ENCODE results near the gene SDK1.

Gene SDK1

DNA sequence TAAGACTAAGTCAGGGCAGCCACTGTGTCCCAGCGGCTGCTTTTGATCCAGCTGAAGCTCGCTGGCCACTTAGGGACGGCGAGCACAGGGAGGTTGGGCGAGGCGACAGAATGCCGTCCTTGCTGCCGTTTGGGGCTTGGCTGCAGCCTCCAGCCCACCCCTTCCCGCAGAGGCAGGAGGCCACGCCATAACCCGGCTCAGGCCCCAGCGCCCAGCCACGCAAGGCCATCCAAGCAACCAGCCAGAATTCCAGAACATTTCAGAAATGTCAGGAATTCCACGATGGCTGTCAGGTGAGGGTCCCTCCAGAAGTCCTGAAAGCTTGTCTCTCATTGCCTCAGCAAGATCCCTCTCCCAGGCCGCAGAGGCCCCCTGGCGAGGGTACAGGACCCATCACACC lies 901.9 kb downstream of the SDK1 start:
- Histone ChIP-seq H2BK5ac (ENCODE audit: low read length) (no peak overlapping the region), H3K14ac (ENCODE audit: low read length) (no peak overlapping the region), H3K9ac (ENCODE audit: low read depth, low read length, poor library complexity) (no peak overlapping the region), H3K18ac (ENCODE audit: low read length) (peak overlapping the region; percentile 77), H3K4me3 (ENCODE audit: low read length in 2 of 2) (no peak overlapping the region), H3K4me1 (ENCODE audit: control insufficient read depth in 2 of 2, insufficient read depth in 1 of 2, low read depth in 1 of 2, low read length in 2 of 2) (peaks cover 4 to 8% of the 10 kb centered on the region in 2 donors), H3K4me2 (ENCODE audit: insufficient read depth, low read length, poor library complexity, severe bottlenecking) (no peak overlapping the region), H3K79me1 (ENCODE audit: low read depth, low read length) (no peaks in the 10 kb centered on the region), H2AK5ac (ENCODE audit: low read depth, low read length) (peak overlapping the region; percentile 34), H3K27ac (replicated peaks; ENCODE audit: low read length) (peak overlapping the region; percentile 26), H3K36me3 (replicated peaks in 1 of 2; ENCODE audit: control insufficient read depth in 2 of 2, insufficient read depth in 2 of 2, low read length in 2 of 2) (no peaks in the 10 kb centered on the region), H4K91ac (ENCODE audit: low read depth, low read length, poor library complexity) (no peak overlapping the region), H2AFZ (ENCODE audit: low read length) (no peak overlapping the region), H3K23ac (ENCODE audit: low read depth, low read length, poor library complexity) (no peak overlapping the region), H2BK120ac (ENCODE audit: low read depth, low read length) (no peak overlapping the region), H4K8ac (ENCODE audit: low read depth, low read length) (peak overlapping the region; percentile 57), H3K4ac (ENCODE audit: low read length) (no peak overlapping the region), H2BK15ac (ENCODE audit: low read length) (no peak overlapping the region), H3K9me3 (replicated peaks in 1 of 2; ENCODE audit: control insufficient read depth in 2 of 2, insufficient read depth in 1 of 2, low read depth in 1 of 2, low read length in 2 of 2) (no peaks in the 10 kb centered on the region), H3K27me3 (ENCODE audit: control insufficient read depth in 3 of 3, insufficient read depth in 3 of 3, low read depth in 1 of 3, low read length in 3 of 3) (no peaks in the 10 kb centered on the region), H2BK12ac (ENCODE audit: low read length) (peak overlapping the region; percentile 78)
- no peak for DNase-seq (ENCODE audit: low spot score)
- no CpG with 5 or more reads among the region's 16 CpGs for WGBS, 2 donors (ENCODE audit: extremely low coverage in 2 of 2, insufficient read length in 2 of 2, insufficient replicate concordance in 1 of 2)

DNA sequence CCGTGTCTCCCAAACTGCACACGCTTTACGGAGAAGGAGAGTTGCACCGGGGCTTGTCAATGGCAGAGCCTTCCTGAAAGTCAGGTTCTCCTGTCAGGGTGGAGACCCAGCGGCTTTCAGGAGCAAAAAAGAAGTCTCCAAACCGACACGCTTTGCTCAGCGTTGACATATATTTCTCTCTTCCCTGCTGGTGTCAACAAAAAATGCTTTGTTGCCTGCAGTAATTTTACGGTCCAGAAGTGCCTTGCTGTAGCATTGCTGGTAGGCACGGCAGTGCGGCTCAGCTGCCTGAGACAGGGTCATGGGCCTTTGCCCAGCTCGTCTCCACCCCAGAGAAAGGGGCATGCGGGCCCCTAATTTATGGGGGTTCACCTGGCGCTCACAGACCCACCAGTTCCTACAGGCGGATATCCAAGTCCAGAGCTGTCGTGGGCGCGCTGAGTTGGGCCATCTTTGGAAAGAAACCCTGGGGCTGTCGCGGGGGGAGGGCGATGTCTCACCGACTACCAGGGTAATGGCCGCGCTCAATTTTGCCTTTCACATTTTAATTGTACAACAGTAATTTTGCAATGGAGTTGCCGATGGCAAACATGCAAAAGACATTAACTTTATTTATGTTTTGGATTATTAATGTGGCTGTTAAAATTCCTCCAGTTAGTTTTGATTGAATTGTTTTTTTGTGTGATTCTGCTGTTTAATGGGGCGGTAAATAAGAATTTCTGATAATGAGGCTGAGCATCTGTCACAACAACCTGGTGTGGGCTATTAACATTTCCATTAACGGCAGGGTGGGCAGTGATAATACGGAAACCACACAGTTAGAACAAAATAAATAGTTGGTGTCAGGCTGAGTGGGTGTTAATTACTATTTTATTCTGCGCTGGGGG lies 902.8 kb downstream of the SDK1 start:
- Histone ChIP-seq H2AK5ac (ENCODE audit: low read depth, low read length) (no peak overlapping the region), H3K4me1 (ENCODE audit: control insufficient read depth in 2 of 2, insufficient read depth in 1 of 2, low read depth in 1 of 2, low read length in 2 of 2) (peaks cover 4 to 8% of the 10 kb centered on the region in 2 donors), H2AFZ (ENCODE audit: low read length) (no peak overlapping the region), H3K4me3 (ENCODE audit: low read length in 2 of 2) (no peak overlapping the region), H2BK12ac (ENCODE audit: low read length) (no peak overlapping the region), H4K8ac (ENCODE audit: low read depth, low read length) (no peak overlapping the region), H3K27ac (replicated peaks; ENCODE audit: low read length) (no peak overlapping the region), H3K14ac (ENCODE audit: low read length) (no peak overlapping the region), H3K79me1 (ENCODE audit: low read depth, low read length) (no peaks in the 10 kb centered on the region), H2BK15ac (ENCODE audit: low read length) (no peak overlapping the region), H3K36me3 (replicated peaks in 1 of 2; ENCODE audit: control insufficient read depth in 2 of 2, insufficient read depth in 2 of 2, low read length in 2 of 2) (no peaks in the 10 kb centered on the region), H4K91ac (ENCODE audit: low read depth, low read length, poor library complexity) (no peak overlapping the region), H3K4ac (ENCODE audit: low read length) (no peak overlapping the region), H3K27me3 (ENCODE audit: control insufficient read depth in 3 of 3, insufficient read depth in 3 of 3, low read depth in 1 of 3, low read length in 3 of 3) (no peaks in the 10 kb centered on the region), H2BK120ac (ENCODE audit: low read depth, low read length) (no peak overlapping the region), H3K9ac (ENCODE audit: low read depth, low read length, poor library complexity) (no peak overlapping the region), H3K9me3 (replicated peaks in 1 of 2; ENCODE audit: control insufficient read depth in 2 of 2, insufficient read depth in 1 of 2, low read depth in 1 of 2, low read length in 2 of 2) (no peaks in the 10 kb centered on the region), H3K23ac (ENCODE audit: low read depth, low read length, poor library complexity) (peak overlapping the region; percentile 32), H3K4me2 (ENCODE audit: insufficient read depth, low read length, poor library complexity, severe bottlenecking) (no peak overlapping the region), H2BK5ac (ENCODE audit: low read length) (no peak overlapping the region), H3K18ac (ENCODE audit: low read length) (peak overlapping the region; percentile 25)
- no CpG with 5 or more reads among the region's 29 CpGs for WGBS, 2 donors (ENCODE audit: extremely low coverage in 2 of 2, insufficient read length in 2 of 2, insufficient replicate concordance in 1 of 2)
- DNase-seq (ENCODE audit: low spot score), result no peak

DNA sequence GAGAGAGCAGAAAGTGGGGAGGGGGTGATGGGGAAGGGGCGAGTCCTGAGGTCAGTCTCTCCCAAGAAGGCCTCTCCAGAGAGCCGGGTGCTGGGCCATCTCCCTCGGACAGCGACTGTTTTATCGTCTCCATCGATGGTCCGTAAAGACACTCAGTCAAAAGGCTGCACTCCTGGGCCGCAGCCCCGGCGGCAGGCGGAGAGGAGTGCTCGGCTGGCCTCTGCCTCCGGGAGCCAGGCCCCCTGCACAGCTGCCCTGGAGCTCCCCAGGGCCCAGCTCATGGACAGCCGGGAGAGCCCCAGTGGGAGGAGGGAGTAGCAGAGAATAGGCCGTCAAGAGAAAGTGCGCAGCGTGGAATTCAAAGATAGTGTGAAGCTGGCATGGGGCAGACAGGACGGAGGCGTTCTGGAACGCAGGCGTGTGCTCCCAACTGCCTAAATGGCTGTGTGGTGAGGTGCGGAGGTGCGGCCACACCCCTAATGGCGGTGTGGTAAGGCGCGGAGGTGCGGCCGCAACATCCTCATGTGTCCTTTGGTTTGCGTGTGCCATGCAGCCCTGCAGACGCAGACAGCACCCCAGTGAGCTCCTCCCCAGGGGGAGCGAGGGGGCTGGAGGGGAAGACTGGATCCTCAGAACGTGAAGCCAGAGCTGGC lies 903.6 kb downstream of the SDK1 start:
- Histone ChIP-seq H2AFZ (ENCODE audit: low read length) (no peak overlapping the region), H3K27ac (replicated peaks; ENCODE audit: low read length) (no peak overlapping the region), H3K23ac (ENCODE audit: low read depth, low read length, poor library complexity) (no peak overlapping the region), H3K36me3 (replicated peaks in 1 of 2; ENCODE audit: control insufficient read depth in 2 of 2, insufficient read depth in 2 of 2, low read length in 2 of 2) (no peaks in the 10 kb centered on the region), H3K9ac (ENCODE audit: low read depth, low read length, poor library complexity) (no peak overlapping the region), H2BK120ac (ENCODE audit: low read depth, low read length) (no peak overlapping the region), H2BK15ac (ENCODE audit: low read length) (no peak overlapping the region), H2AK5ac (ENCODE audit: low read depth, low read length) (peak overlapping the region; percentile 8), H4K91ac (ENCODE audit: low read depth, low read length, poor library complexity) (no peak overlapping the region), H3K4me2 (ENCODE audit: insufficient read depth, low read length, poor library complexity, severe bottlenecking) (no peak overlapping the region), H3K4ac (ENCODE audit: low read length) (no peak overlapping the region), H3K4me1 (ENCODE audit: control insufficient read depth in 2 of 2, insufficient read depth in 1 of 2, low read depth in 1 of 2, low read length in 2 of 2) (peaks cover 4 to 8% of the 10 kb centered on the region in 2 donors), H3K9me3 (replicated peaks in 1 of 2; ENCODE audit: control insufficient read depth in 2 of 2, insufficient read depth in 1 of 2, low read depth in 1 of 2, low read length in 2 of 2) (no peaks in the 10 kb centered on the region), H2BK5ac (ENCODE audit: low read length) (no peak overlapping the region), H3K18ac (ENCODE audit: low read length) (peak overlapping the region; percentile 49), H3K79me1 (ENCODE audit: low read depth, low read length) (no peaks in the 10 kb centered on the region), H2BK12ac (ENCODE audit: low read length) (no peak overlapping the region), H3K27me3 (ENCODE audit: control insufficient read depth in 3 of 3, insufficient read depth in 3 of 3, low read depth in 1 of 3, low read length in 3 of 3) (no peaks in the 10 kb centered on the region), H4K8ac (ENCODE audit: low read depth, low read length) (no peak overlapping the region), H3K4me3 (ENCODE audit: low read length in 2 of 2) (no peak overlapping the region), H3K14ac (ENCODE audit: low read length) (no peak overlapping the region)
- DNase-seq (ENCODE audit: low spot score), result no peak
- no CpG with 5 or more reads among the region's 32 CpGs for WGBS, 2 donors (ENCODE audit: extremely low coverage in 2 of 2, insufficient read length in 2 of 2, insufficient replicate concordance in 1 of 2)

GRCh38 chr7:4205828-4206227 lies 904.8 kb downstream of the SDK1 start:
- Histone ChIP-seq H2BK120ac (ENCODE audit: low read depth, low read length) (no peak overlapping the region), H2BK12ac (ENCODE audit: low read length) (no peak overlapping the region), H2AK5ac (ENCODE audit: low read depth, low read length) (peak overlapping the region; percentile 17), H2AFZ (ENCODE audit: low read length) (no peak overlapping the region), H3K36me3 (replicated peaks in 1 of 2; ENCODE audit: control insufficient read depth in 2 of 2, insufficient read depth in 2 of 2, low read length in 2 of 2) (peaks cover 0 to 6% of the 10 kb centered on the region in 2 donors), H4K91ac (ENCODE audit: low read depth, low read length, poor library complexity) (no peak overlapping the region), H3K4me2 (ENCODE audit: insufficient read depth, low read length, poor library complexity, severe bottlenecking) (no peak overlapping the region), H3K27ac (replicated peaks; ENCODE audit: low read length) (no peak overlapping the region), H3K79me1 (ENCODE audit: low read depth, low read length) (no peaks in the 10 kb centered on the region), H3K9ac (ENCODE audit: low read depth, low read length, poor library complexity) (no peak overlapping the region), H3K9me3 (replicated peaks in 1 of 2; ENCODE audit: control insufficient read depth in 2 of 2, insufficient read depth in 1 of 2, low read depth in 1 of 2, low read length in 2 of 2) (no peaks in the 10 kb centered on the region), H3K18ac (ENCODE audit: low read length) (peak overlapping the region; percentile 16), H4K8ac (ENCODE audit: low read depth, low read length) (no peak overlapping the region), H3K4ac (ENCODE audit: low read length) (no peak overlapping the region), H2BK5ac (ENCODE audit: low read length) (no peak overlapping the region), H3K4me1 (ENCODE audit: control insufficient read depth in 2 of 2, insufficient read depth in 1 of 2, low read depth in 1 of 2, low read length in 2 of 2) (peaks cover 4 to 8% of the 10 kb centered on the region in 2 donors), H3K27me3 (ENCODE audit: control insufficient read depth in 3 of 3, insufficient read depth in 3 of 3, low read depth in 1 of 3, low read length in 3 of 3) (no peaks in the 10 kb centered on the region), H3K4me3 (ENCODE audit: low read length in 2 of 2) (peak overlapping the region in 1 of 2 donors; percentile 25), H2BK15ac (ENCODE audit: low read length) (no peak overlapping the region), H3K14ac (ENCODE audit: low read length) (no peak overlapping the region), H3K23ac (ENCODE audit: low read depth, low read length, poor library complexity) (peak overlapping the region; percentile 38)
- DNase-seq (ENCODE audit: low spot score), result no peak
- no CpG with 5 or more reads among the region's 18 CpGs for WGBS, 2 donors (ENCODE audit: extremely low coverage in 2 of 2, insufficient read length in 2 of 2, insufficient replicate concordance in 1 of 2)
